Neural cell (in vitro differentiated cells): ENCODE results near the gene TRPC4AP. TPM values are rescaled to one million over a fixed set of nuclear protein-coding genes. Genes with fewer than 3 reads are reported as not detected.

ENCODE experiments used
- H2AFZ ChIP-seq: fragments of 200-600, 300-800 bp; sonication (generic), shearing (Covaris generic); 2 replicates; pipeline ENCODE4 v1.6.0; 2014; ENCODE audit warnings: low read depth, mild to moderate bottlenecking, antibody characterized with exemption, low read length, moderate library complexity
- H3F3A ChIP-seq: fragments of 200-600 bp; shearing (Covaris generic); 2 replicates; pipeline ENCODE4 v1.6.1; 2016; ENCODE audit warnings: mild to moderate bottlenecking, moderate library complexity, mixed read lengths, antibody characterized with exemption, low read length; ENCODE audit not compliant: insufficient read depth, poor library complexity, severe bottlenecking
- H3K27ac ChIP-seq: fragments of 200-600, 300-800 bp; sonication (generic), shearing (Covaris generic); 2 replicates; pipeline ENCODE4 v1.5.1; 2014; ENCODE audit warnings: mild to moderate bottlenecking, low read length, moderate library complexity
- H3K27me3 ChIP-seq: fragments of 300-800, 200-600 bp; sonication (generic), shearing (Covaris generic); 2 replicates; pipeline ENCODE4 v1.6.0; 2014; ENCODE audit warnings: mild to moderate bottlenecking, low read depth, low read length, moderate library complexity; ENCODE audit not compliant: insufficient read depth
- H3K36me3 ChIP-seq: fragments of 300-800, 200-600 bp; sonication (generic), shearing (Covaris generic); 2 replicates; pipeline ENCODE4 v1.5.1; 2014; ENCODE audit warnings: mild to moderate bottlenecking, antibody characterized with exemption, low read length, moderate library complexity; ENCODE audit not compliant: insufficient read depth
- H3K4me2 ChIP-seq: fragments of 300-800, 200-600 bp; sonication (generic), shearing (Covaris generic); 2 replicates; pipeline ENCODE4 v1.6.0; 2014; ENCODE audit warnings: mild to moderate bottlenecking, low read length
- H3K4me3 ChIP-seq: fragments of 300-800, 200-600 bp; sonication (generic), shearing (Covaris generic); 2 replicates; pipeline ENCODE4 v1.5.1; 2014; ENCODE audit warnings: mild to moderate bottlenecking, low read length, moderate library complexity
- H3K79me2 ChIP-seq: fragments of 200-600 bp; shearing (Covaris generic); replicated peaks from 2 replicates; pipeline ENCODE4 v1.6.0; 2014; ENCODE audit warnings: mild to moderate bottlenecking, low read length, moderate library complexity; ENCODE audit not compliant: insufficient read depth
- H3K9ac ChIP-seq: fragments of 300-800, 200-600 bp; sonication (generic), shearing (Covaris generic); 2 replicates; pipeline ENCODE4 v1.6.1; 2016; ENCODE audit warnings: mild to moderate bottlenecking, low read length, mixed read lengths
- H3K9me2 ChIP-seq: fragments of 200-600 bp; shearing (Covaris generic); 2 replicates; pipeline ENCODE4 v1.6.1; 2016; ENCODE audit warnings: mild to moderate bottlenecking, low read length, mixed read lengths; ENCODE audit not compliant: insufficient read depth
- H3K9me3 ChIP-seq: fragments of 200-600, 300-800 bp; sonication (generic), shearing (Covaris generic); 2 replicates; pipeline ENCODE4 v1.6.1; 2016; ENCODE audit warnings: mild to moderate bottlenecking, mixed run types, low read length, moderate library complexity, mixed read lengths
- H4K20me1 ChIP-seq: fragments of 200-600 bp; shearing (Covaris generic); 2 replicates; pipeline ENCODE4 v1.6.1; 2016; ENCODE audit warnings: mild to moderate bottlenecking, mixed run types; ENCODE audit not compliant: insufficient read depth
- CTCF ChIP-seq: fragments of 450-650 bp; IDR thresholded peaks from 2 replicates; pipeline ENCODE4 v1.5.1; 2014; ENCODE audit warnings: antibody characterized with exemption, mild to moderate bottlenecking, moderate library complexity; ENCODE audit not compliant: poor library complexity, severe bottlenecking
- EP300 ChIP-seq: fragments of 450-650 bp; conservative IDR thresholded peaks from 2 replicates; pipeline ENCODE4 v1.6.1; 2014; ENCODE audit warnings: antibody characterized with exemption, mild to moderate bottlenecking, moderate library complexity; ENCODE audit not compliant: poor library complexity, severe bottlenecking
- EZH2 ChIP-seq: fragments of 200-600, 300-800 bp; shearing (Covaris generic), sonication (generic); IDR thresholded peaks from 2 replicates; pipeline ENCODE4 v1.6.1; 2014; ENCODE audit warnings: antibody characterized with exemption, low read length, borderline replicate concordance, mild to moderate bottlenecking; ENCODE audit not compliant: insufficient read depth, poor library complexity, severe bottlenecking
- MXI1 ChIP-seq: fragments of 450-650 bp; conservative IDR thresholded peaks from 2 replicates; pipeline ENCODE4 v1.6.1; 2014; ENCODE audit warnings: antibody characterized with exemption, mild to moderate bottlenecking; ENCODE audit not compliant: poor library complexity, severe bottlenecking
- POLR2AphosphoS5 ChIP-seq: IDR thresholded peaks from 2 replicates; pipeline ENCODE4 v1.6.1; 2012
- RAD21 ChIP-seq: fragments of 450-650 bp; conservative IDR thresholded peaks from 2 replicates; pipeline ENCODE4 v1.6.1; 2014; ENCODE audit warnings: antibody characterized with exemption, mild to moderate bottlenecking, moderate library complexity
- REST ChIP-seq: IDR thresholded peaks from 2 replicates; pipeline ENCODE4 v1.6.1; 2012; ENCODE audit warnings: borderline replicate concordance
- SMC3 ChIP-seq: fragments of 450-650 bp; conservative IDR thresholded peaks from 2 replicates; pipeline ENCODE4 v1.6.1; 2014; ENCODE audit warnings: antibody characterized with exemption, mild to moderate bottlenecking, moderate library complexity; ENCODE audit not compliant: poor library complexity
- TAF1 ChIP-seq: IDR thresholded peaks from 2 replicates; pipeline ENCODE4 v1.6.1; 2012; ENCODE audit warnings: low read depth
- polyA plus RNA-seq: library from polyadenylated mRNA; depleted of rRNA; stranded (reverse); fragments of >200 nt; gene quantifications from 2 replicates; pipeline ENCODE4 v1.2.3, GENCODE V29; 2014

The TRPC4AP gene
- polyA plus RNA-seq, 1 donor from 2014 or later: 85.9 TPM

DNA sequence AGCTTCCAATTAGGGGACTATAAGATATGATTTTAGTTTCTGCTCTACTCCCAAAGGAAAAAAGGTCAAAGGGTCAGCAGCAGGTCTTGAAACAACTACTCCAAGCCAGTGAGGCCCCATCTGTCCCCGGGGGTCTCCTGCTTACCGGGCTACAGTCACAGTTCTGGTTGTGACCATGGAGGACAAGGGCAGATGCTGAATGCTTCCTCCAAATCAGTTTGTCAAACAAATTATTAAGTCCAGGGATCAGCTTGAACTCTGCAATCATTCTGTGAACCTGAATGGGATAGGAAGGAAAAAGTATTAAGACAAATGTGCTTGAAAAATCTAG lies 76.8 kb downstream of the TRPC4AP start:
- no peaks in the 10 kb centered on the region for H3F3A ChIP-seq
- H3K27ac ChIP-seq: no peak overlapping the region
- no peaks in the 10 kb centered on the region for H3K9me3 ChIP-seq
- H3K79me2 ChIP-seq: no peaks in the 10 kb centered on the region
- H3K4me2 ChIP-seq: no peak overlapping the region
- no peaks in the 10 kb centered on the region for H4K20me1 ChIP-seq
- H3K27me3 ChIP-seq: no peaks in the 10 kb centered on the region
- no peak overlapping the region for H3K4me3 ChIP-seq
- H2AFZ ChIP-seq: no peak overlapping the region
- no peak overlapping the region for H3K9ac ChIP-seq
- H3K36me3 ChIP-seq: peaks cover 3% of the 10 kb centered on the region
- no peaks in the 10 kb centered on the region for H3K9me2 ChIP-seq
- no peak for TF ChIP-seq POLR2AphosphoS5
- no peak for TF ChIP-seq RAD21
- no peak for TF ChIP-seq SMC3
- no peak for TF ChIP-seq REST
- TF ChIP-seq EP300: no peak
- TF ChIP-seq EZH2: no peak
- TF ChIP-seq CTCF: no peak
- no peak for TF ChIP-seq TAF1

- Histone ChIP-seq H3K9ac (no peak overlapping the region), H3K27ac (no peak overlapping the region), H2AFZ (no peak overlapping the region), H3K9me2 (no peaks in the 10 kb centered on the region), H3K36me3 (peaks cover 5% of the 10 kb centered on the region), H3F3A (no peaks in the 10 kb centered on the region), H3K4me2 (no peak overlapping the region), H3K27me3 (no peaks in the 10 kb centered on the region), H3K79me2 (no peaks in the 10 kb centered on the region), H4K20me1 (no peaks in the 10 kb centered on the region), H3K9me3 (no peaks in the 10 kb centered on the region), H3K4me3 (no peak overlapping the region)
- TF ChIP-seq CTCF: no peak
- no peak for TF ChIP-seq EP300
- TF ChIP-seq TAF1: no peak
- TF ChIP-seq SMC3: no peak
- no peak for TF ChIP-seq MXI1
- no peak for TF ChIP-seq EZH2
- no peak for TF ChIP-seq REST
- no peak for TF ChIP-seq POLR2AphosphoS5
- no peak for TF ChIP-seq RAD21
Measured at GRCh38 chr20:35014537-35014936, 78.1 kb downstream of the TRPC4AP start.
